WTC11 (cell line): Measurements from ENCODE around the gene PKNOX1. TPM values are rescaled to one million over a fixed set of nuclear protein-coding genes. Genes with fewer than 3 reads are reported as not detected.

Source experiments
- ATAC-seq: fragments of 200-7000 bp; cut with Tn5 transposase; 2 replicates; pipeline ENCODE4 v1.10.0; 2021; ENCODE audit warnings: mild to moderate bottlenecking, moderate library complexity
- CTCF ChIA-PET: fragments of 300-600 bp; sonication (Branson Sonifier 250); formaldehyde crosslinking; loops from one replicate; lab custom pipeline; 2021; ENCODE audit warnings: antibody characterized with exemption; lab: Charles Lee
- POLR2A ChIA-PET: fragments of 350-600 bp; sonication (Branson Sonifier 250); formaldehyde crosslinking; loops from one replicate; lab custom pipeline; 2021; ENCODE audit warnings: antibody characterized with exemption; lab: Charles Lee
- DNase-seq: peaks from one replicate; pipeline ENCODE4 v3.0.0; 2021; ENCODE audit warnings: low spot score
- H3K27ac Mint-ChIP-seq: 2 replicates; pipeline ENCODE4 v1.8.0; 2021; ENCODE audit warnings: mixed read lengths
- H3K27me3 Mint-ChIP-seq: 2 replicates; pipeline ENCODE4 v1.8.0; 2021; ENCODE audit warnings: low read depth, mild to moderate bottlenecking, moderate library complexity, mixed read lengths
- H3K36me3 Mint-ChIP-seq: 2 replicates; pipeline ENCODE4 v1.8.0; 2021; ENCODE audit warnings: mixed read lengths
- H3K4me1 Mint-ChIP-seq: 2 replicates; pipeline ENCODE4 v1.8.0; 2022; ENCODE audit warnings: mixed read lengths
- H3K4me3 Mint-ChIP-seq: 2 replicates; pipeline ENCODE4 v1.8.0; 2021; ENCODE audit warnings: mild to moderate bottlenecking, moderate library complexity, mixed read lengths
- H3K9me3 Mint-ChIP-seq: 2 replicates; pipeline ENCODE4 v1.8.0; 2021; ENCODE audit warnings: mixed read lengths
- ATF1 ChIP-seq: sonication (generic); formaldehyde crosslinking; IDR thresholded peaks from 2 replicates; pipeline ENCODE4 v1.8.1; 2023; ENCODE audit warnings: mild to moderate bottlenecking, moderate library complexity, missing genetic modification reagents
- ELF4 ChIP-seq: sonication (generic); formaldehyde crosslinking; IDR thresholded peaks from 2 replicates; pipeline ENCODE4 v1.8.1; 2022; ENCODE audit warnings: low read depth, mild to moderate bottlenecking, moderate library complexity, missing genetic modification reagents
- EMX1 ChIP-seq: fragments of 250-450 bp; sonication (Bioruptor Pico); IDR thresholded peaks from 2 replicates; pipeline ENCODE4 v1.8.0; 2021; ENCODE audit warnings: mild to moderate bottlenecking
- ESRRA ChIP-seq: sonication (generic); formaldehyde crosslinking; IDR thresholded peaks from 2 replicates; pipeline ENCODE4 v1.8.1; 2022; ENCODE audit warnings: mild to moderate bottlenecking, missing genetic modification reagents, borderline replicate concordance
- FOXK1 ChIP-seq: sonication (generic); formaldehyde crosslinking; IDR thresholded peaks from 2 replicates; pipeline ENCODE4 v1.8.0; 2022; ENCODE audit warnings: mild to moderate bottlenecking, moderate library complexity, missing genetic modification reagents
- FOXP1 ChIP-seq: sonication (generic); formaldehyde crosslinking; IDR thresholded peaks from 2 replicates; pipeline ENCODE4 v1.8.0; 2022; ENCODE audit warnings: missing genetic modification reagents, mild to moderate bottlenecking, moderate library complexity, borderline replicate concordance
- GRHL2 ChIP-seq: fragments of 250-450 bp; sonication (Bioruptor Pico); IDR thresholded peaks from 2 replicates; pipeline ENCODE4 v1.8.0; 2022; ENCODE audit warnings: mild to moderate bottlenecking, moderate library complexity; ENCODE audit not compliant: insufficient replicate concordance, severe bottlenecking
- IRF2 ChIP-seq: sonication (generic); formaldehyde crosslinking; IDR thresholded peaks from 2 replicates; pipeline ENCODE4 v1.8.0; 2022; ENCODE audit warnings: low read depth, missing genetic modification reagents, borderline replicate concordance
- JAZF1 ChIP-seq: fragments of 250-450 bp; sonication (Bioruptor Pico); IDR thresholded peaks from 2 replicates; pipeline ENCODE4 v1.9.0; 2021; ENCODE audit warnings: moderate library complexity, mild to moderate bottlenecking, inconsistent platforms
- KAT7 ChIP-seq: sonication (generic); formaldehyde crosslinking; IDR thresholded peaks from 2 replicates; pipeline ENCODE4 v1.8.1; 2023; ENCODE audit warnings: missing genetic modification reagents, mild to moderate bottlenecking, borderline replicate concordance
- MXD4 ChIP-seq: fragments of 250-450 bp; sonication (Bioruptor Pico); IDR thresholded peaks from 2 replicates; pipeline ENCODE4 v1.8.0; 2021; ENCODE audit warnings: mild to moderate bottlenecking, moderate library complexity, borderline replicate concordance
- MYBL2 ChIP-seq: sonication (generic); formaldehyde crosslinking; IDR thresholded peaks from 2 replicates; pipeline ENCODE4 v1.8.1; 2023; ENCODE audit warnings: mild to moderate bottlenecking, moderate library complexity, missing genetic modification reagents
- RORB ChIP-seq: fragments of 250-450 bp; sonication (Bioruptor Pico); IDR thresholded peaks from 2 replicates; pipeline ENCODE4 v1.9.0; 2021; ENCODE audit warnings: mild to moderate bottlenecking
- SMAD4 ChIP-seq: sonication (generic); formaldehyde crosslinking; IDR thresholded peaks from 2 replicates; pipeline ENCODE4 v1.8.0; 2022; ENCODE audit warnings: mild to moderate bottlenecking, missing genetic modification reagents
- TCF7 ChIP-seq: sonication (generic); formaldehyde crosslinking; IDR thresholded peaks from 2 replicates; pipeline ENCODE4 v1.8.0; 2022; ENCODE audit warnings: mild to moderate bottlenecking, low read depth, missing genetic modification reagents, moderate library complexity
- ZBTB21 ChIP-seq: sonication (generic); formaldehyde crosslinking; IDR thresholded peaks from 2 replicates; pipeline ENCODE4 v1.8.1; 2023; ENCODE audit warnings: mild to moderate bottlenecking, missing genetic modification reagents, borderline replicate concordance
- ZNF317 ChIP-seq: sonication (generic); formaldehyde crosslinking; IDR thresholded peaks from 2 replicates; pipeline ENCODE4 v1.8.1; 2023; ENCODE audit warnings: low read depth, mild to moderate bottlenecking, moderate library complexity, missing genetic modification reagents, borderline replicate concordance
- ZNF671 ChIP-seq: fragments of 250-450 bp; sonication (Bioruptor Pico); IDR thresholded peaks from 2 replicates; pipeline ENCODE4 v1.8.0; 2021; ENCODE audit warnings: mild to moderate bottlenecking
- total RNA-seq: library from RNA; stranded (reverse); gene quantifications from 3 replicates; pipeline ENCODE4 v1.2.3, GENCODE V29; 2021
- TF ChIP-seq, protein P1 (sequence below): fragments of 250-450 bp; sonication (Bioruptor Pico); IDR thresholded peaks from 2 replicates; pipeline ENCODE4 v1.8.0; 2021; ENCODE audit warnings: mild to moderate bottlenecking
- TF ChIP-seq, protein P2 (sequence below): sonication (generic); formaldehyde crosslinking; IDR thresholded peaks from 2 replicates; pipeline ENCODE4 v1.8.1; 2022; ENCODE audit warnings: low read depth, missing genetic modification reagents, borderline replicate concordance
- TF ChIP-seq, protein P3 (sequence below): sonication (generic); formaldehyde crosslinking; IDR thresholded peaks from 2 replicates; pipeline ENCODE4 v1.8.1; 2022; ENCODE audit warnings: missing genetic modification reagents, borderline replicate concordance
- TF ChIP-seq, protein P4 (sequence below): sonication (generic); formaldehyde crosslinking; IDR thresholded peaks from 2 replicates; pipeline ENCODE4 v1.8.1; 2023; ENCODE audit warnings: mild to moderate bottlenecking, missing genetic modification reagents, moderate library complexity
- TF ChIP-seq, protein P5 (sequence below): sonication (generic); formaldehyde crosslinking; IDR thresholded peaks from 2 replicates; pipeline ENCODE4 v1.8.1; 2023; ENCODE audit warnings: mild to moderate bottlenecking, missing genetic modification reagents
- TF ChIP-seq, protein P6 (sequence below): fragments of 250-450 bp; sonication (Bioruptor Pico); IDR thresholded peaks from 2 replicates; pipeline ENCODE4 v1.9.0; 2021; ENCODE audit warnings: moderate library complexity, mild to moderate bottlenecking, inconsistent platforms, borderline replicate concordance
- TF ChIP-seq, protein P7 (sequence below): sonication (generic); formaldehyde crosslinking; IDR thresholded peaks from 2 replicates; pipeline ENCODE4 v1.8.0; 2023; ENCODE audit warnings: mild to moderate bottlenecking, missing genetic modification reagents

The PKNOX1 gene
- total RNA-seq, 1 experiment from 2014 or later, result 23.0 TPM

DNA sequence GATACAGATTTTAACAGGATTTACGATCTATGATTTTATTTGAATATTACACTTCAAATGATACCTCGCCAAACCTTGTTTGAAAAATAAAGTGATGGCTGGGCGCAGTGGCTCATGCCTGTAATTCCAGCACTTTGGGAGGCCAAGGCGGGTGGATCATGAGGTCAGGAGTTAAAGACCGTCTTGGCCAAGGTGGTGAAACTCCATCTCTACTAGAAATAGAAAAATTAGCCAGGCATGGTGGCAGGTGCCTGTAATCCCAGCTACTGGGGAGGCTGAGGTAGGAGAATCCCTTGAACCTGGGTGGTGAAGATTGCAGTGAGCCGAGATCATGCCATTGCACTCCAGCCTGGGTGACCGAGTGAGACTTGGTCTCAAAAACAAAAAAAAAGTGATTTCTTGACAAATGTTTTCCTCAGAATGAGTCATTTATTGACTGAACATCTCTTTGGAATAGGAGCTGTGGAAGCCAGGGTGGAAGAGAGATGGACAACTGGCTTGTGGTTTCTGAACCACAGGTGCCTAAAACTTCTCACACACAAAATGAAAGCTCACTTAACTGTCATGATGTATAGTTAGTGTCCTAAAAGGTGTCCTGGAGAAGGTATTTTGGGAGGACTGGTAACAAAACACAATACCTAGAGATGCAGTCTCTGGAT is 11.9 kb downstream of the PKNOX1 start (continued):
- TF ChIP-seq GRHL2 (CRISPR knock-in tag), result no peak
- no peak for TF ChIP-seq FOXP1
- TF ChIP-seq MYBL2 (CRISPR knock-in tag), result no peak
- TF ChIP-seq, protein P1, sequence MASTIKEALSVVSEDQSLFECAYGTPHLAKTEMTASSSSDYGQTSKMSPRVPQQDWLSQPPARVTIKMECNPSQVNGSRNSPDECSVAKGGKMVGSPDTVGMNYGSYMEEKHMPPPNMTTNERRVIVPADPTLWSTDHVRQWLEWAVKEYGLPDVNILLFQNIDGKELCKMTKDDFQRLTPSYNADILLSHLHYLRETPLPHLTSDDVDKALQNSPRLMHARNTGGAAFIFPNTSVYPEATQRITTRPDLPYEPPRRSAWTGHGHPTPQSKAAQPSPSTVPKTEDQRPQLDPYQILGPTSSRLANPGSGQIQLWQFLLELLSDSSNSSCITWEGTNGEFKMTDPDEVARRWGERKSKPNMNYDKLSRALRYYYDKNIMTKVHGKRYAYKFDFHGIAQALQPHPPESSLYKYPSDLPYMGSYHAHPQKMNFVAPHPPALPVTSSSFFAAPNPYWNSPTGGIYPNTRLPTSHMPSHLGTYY (CRISPR knock-in tag), result no peak
- TF ChIP-seq JAZF1 (CRISPR knock-in tag), result no peak
- TF ChIP-seq TCF7, result no peak
- TF ChIP-seq FOXK1 (CRISPR knock-in tag), result no peak
- TF ChIP-seq, protein P2, sequence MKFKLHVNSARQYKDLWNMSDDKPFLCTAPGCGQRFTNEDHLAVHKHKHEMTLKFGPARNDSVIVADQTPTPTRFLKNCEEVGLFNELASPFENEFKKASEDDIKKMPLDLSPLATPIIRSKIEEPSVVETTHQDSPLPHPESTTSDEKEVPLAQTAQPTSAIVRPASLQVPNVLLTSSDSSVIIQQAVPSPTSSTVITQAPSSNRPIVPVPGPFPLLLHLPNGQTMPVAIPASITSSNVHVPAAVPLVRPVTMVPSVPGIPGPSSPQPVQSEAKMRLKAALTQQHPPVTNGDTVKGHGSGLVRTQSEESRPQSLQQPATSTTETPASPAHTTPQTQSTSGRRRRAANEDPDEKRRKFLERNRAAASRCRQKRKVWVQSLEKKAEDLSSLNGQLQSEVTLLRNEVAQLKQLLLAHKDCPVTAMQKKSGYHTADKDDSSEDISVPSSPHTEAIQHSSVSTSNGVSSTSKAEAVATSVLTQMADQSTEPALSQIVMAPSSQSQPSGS, result no peak
- TF ChIP-seq ZBTB21 (CRISPR knock-in tag), result no peak
- no peak for TF ChIP-seq IRF2
- TF ChIP-seq KAT7 (CRISPR knock-in tag), result no peak
- no peak for TF ChIP-seq EMX1
- TF ChIP-seq, protein P3, sequence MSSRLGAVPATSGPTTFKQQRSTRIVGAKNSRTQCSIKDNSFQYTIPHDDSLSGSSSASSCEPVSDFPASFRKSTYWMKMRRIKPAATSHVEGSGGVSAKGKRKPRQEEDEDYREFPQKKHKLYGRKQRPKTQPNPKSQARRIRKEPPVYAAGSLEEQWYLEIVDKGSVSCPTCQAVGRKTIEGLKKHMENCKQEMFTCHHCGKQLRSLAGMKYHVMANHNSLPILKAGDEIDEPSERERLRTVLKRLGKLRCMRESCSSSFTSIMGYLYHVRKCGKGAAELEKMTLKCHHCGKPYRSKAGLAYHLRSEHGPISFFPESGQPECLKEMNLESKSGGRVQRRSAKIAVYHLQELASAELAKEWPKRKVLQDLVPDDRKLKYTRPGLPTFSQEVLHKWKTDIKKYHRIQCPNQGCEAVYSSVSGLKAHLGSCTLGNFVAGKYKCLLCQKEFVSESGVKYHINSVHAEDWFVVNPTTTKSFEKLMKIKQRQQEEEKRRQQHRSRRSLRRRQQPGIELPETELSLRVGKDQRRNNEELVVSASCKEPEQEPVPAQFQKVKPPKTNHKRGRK (CRISPR knock-in tag), result no peak
- TF ChIP-seq, protein P4, sequence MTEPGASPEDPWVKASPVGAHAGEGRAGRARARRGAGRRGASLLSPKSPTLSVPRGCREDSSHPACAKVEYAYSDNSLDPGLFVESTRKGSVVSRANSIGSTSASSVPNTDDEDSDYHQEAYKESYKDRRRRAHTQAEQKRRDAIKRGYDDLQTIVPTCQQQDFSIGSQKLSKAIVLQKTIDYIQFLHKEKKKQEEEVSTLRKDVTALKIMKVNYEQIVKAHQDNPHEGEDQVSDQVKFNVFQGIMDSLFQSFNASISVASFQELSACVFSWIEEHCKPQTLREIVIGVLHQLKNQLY (CRISPR knock-in tag), result no peak
- TF ChIP-seq, all 79 proteins: peak for 0

DNA sequence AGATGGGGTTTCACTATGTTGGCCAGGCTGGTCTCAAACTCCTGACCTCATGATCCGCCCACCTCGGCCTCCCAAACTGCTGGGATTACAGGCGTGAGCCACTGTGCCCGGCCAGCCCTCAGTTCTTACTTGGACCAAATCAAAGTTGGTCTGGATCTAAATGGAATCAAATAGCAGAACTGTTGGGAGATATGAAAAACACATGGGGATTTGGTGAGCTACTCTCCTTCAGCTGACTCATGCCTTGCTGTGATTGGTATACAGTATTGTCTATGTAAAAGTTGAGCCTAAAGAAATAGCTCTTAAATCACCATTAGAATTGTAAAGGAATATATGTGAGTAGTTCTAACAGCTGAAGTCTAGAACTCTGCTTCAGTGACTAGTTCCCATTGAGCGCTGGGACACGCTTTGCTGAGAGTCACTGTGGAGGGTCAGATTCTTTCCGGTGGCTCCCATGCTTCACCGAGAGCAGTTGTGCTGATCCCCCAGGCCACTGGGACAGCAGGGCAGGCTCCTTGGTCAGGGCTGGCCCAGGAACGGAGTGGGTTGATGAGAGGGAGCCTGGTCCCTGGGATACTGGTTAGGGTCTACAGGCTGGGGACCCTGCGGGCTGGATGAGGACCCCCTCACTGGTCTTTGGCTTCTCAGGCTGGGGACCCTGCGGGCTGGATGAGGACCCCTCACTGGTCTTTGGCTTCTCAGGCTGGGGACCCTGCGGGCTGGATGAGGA is 14.0 kb downstream of the PKNOX1 start:
- TF ChIP-seq ZNF317 (CRISPR knock-in tag) (no peak), ZNF671 (CRISPR knock-in tag) (no peak), JAZF1 (CRISPR knock-in tag) (no peak), ATF1 (CRISPR knock-in tag) (no peak), KAT7 (CRISPR knock-in tag) (no peak), SMAD4 (no peak), ELF4 (CRISPR knock-in tag) (no peak), MXD4 (no peak), ESRRA (no peak), RORB (CRISPR knock-in tag) (no peak)
- TF ChIP-seq, protein P5, sequence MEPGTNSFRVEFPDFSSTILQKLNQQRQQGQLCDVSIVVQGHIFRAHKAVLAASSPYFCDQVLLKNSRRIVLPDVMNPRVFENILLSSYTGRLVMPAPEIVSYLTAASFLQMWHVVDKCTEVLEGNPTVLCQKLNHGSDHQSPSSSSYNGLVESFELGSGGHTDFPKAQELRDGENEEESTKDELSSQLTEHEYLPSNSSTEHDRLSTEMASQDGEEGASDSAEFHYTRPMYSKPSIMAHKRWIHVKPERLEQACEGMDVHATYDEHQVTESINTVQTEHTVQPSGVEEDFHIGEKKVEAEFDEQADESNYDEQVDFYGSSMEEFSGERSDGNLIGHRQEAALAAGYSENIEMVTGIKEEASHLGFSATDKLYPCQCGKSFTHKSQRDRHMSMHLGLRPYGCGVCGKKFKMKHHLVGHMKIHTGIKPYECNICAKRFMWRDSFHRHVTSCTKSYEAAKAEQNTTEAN, result no peak
- TF ChIP-seq, protein P6, sequence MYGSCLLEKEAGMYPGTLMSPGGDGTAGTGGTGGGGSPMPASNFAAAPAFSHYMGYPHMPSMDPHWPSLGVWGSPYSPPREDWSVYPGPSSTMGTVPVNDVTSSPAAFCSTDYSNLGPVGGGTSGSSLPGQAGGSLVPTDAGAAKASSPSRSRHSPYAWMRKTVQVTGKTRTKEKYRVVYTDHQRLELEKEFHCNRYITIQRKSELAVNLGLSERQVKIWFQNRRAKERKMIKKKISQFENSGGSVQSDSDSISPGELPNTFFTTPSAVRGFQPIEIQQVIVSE, result no peak
- TF ChIP-seq, protein P7, sequence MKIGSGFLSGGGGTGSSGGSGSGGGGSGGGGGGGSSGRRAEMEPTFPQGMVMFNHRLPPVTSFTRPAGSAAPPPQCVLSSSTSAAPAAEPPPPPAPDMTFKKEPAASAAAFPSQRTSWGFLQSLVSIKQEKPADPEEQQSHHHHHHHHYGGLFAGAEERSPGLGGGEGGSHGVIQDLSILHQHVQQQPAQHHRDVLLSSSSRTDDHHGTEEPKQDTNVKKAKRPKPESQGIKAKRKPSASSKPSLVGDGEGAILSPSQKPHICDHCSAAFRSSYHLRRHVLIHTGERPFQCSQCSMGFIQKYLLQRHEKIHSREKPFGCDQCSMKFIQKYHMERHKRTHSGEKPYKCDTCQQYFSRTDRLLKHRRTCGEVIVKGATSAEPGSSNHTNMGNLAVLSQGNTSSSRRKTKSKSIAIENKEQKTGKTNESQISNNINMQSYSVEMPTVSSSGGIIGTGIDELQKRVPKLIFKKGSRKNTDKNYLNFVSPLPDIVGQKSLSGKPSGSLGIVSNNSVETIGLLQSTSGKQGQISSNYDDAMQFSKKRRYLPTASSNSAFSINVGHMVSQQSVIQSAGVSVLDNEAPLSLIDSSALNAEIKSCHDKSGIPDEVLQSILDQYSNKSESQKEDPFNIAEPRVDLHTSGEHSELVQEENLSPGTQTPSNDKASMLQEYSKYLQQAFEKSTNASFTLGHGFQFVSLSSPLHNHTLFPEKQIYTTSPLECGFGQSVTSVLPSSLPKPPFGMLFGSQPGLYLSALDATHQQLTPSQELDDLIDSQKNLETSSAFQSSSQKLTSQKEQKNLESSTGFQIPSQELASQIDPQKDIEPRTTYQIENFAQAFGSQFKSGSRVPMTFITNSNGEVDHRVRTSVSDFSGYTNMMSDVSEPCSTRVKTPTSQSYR (CRISPR knock-in tag), result no peak
- no peaks in the 10 kb centered on the region for H3K9me3 Mint-ChIP-seq
- ATAC-seq, result peak; percentile 44
- ChIA-PET POLR2A (no interaction called here), CTCF (no interaction called here)
- 0 out of 2 replicates have a peak, but pooled peaks cover 3% of the 10 kb centered on the region for H3K36me3 Mint-ChIP-seq
- H3K27ac Mint-ChIP-seq, result peak overlapping the region; percentile 57
- no peak overlapping the region for H3K4me3 Mint-ChIP-seq
- H3K27me3 Mint-ChIP-seq, result no peaks in the 10 kb centered on the region; the same call in 1 of the 2 replicates
- no peak for DNase-seq
- peaks cover 54% of the 10 kb centered on the region for H3K4me1 Mint-ChIP-seq
